Dendritic cell treated with granulocyte-macrophage colony-stimulating factor and Interleukin-4, amounts not matched to agents 40 ng/mL and 50 ng/mL, for 4 days (primary cell): ENCODE results near the gene RETN.
A peak's percentile ranks its signal among the peaks of the same experiment; 100 is the strongest.

Source experiments
- H3K27ac Mint-ChIP-seq: one replicate; pipeline ENCODE4 v1.8.0; 2022; ENCODE audit warnings: mild to moderate bottlenecking, mixed read lengths
- H3K27me3 Mint-ChIP-seq: one replicate; pipeline ENCODE4 v1.8.0; 2022; ENCODE audit warnings: mild to moderate bottlenecking, mixed read lengths
- H3K36me3 Mint-ChIP-seq: one replicate; pipeline ENCODE4 v1.8.0; 2022; ENCODE audit warnings: low read depth, mixed read lengths
- H3K4me1 Mint-ChIP-seq: one replicate; pipeline ENCODE4 v1.8.0; 2022; ENCODE audit warnings: low read depth, mixed read lengths
- H3K4me3 Mint-ChIP-seq: one replicate; pipeline ENCODE4 v1.8.0; 2022; ENCODE audit warnings: mild to moderate bottlenecking, moderate library complexity, mixed read lengths
- H3K9me3 Mint-ChIP-seq: one replicate; pipeline ENCODE4 v1.8.0; 2022; ENCODE audit warnings: mixed read lengths
- intact Hi-C: fragments of 100-400 bp; cut with micrococcal nuclease; formaldehyde crosslinking; loops from one replicate; pipeline ENCODE4 v1.15.0; 2022

The RETN gene

DNA sequence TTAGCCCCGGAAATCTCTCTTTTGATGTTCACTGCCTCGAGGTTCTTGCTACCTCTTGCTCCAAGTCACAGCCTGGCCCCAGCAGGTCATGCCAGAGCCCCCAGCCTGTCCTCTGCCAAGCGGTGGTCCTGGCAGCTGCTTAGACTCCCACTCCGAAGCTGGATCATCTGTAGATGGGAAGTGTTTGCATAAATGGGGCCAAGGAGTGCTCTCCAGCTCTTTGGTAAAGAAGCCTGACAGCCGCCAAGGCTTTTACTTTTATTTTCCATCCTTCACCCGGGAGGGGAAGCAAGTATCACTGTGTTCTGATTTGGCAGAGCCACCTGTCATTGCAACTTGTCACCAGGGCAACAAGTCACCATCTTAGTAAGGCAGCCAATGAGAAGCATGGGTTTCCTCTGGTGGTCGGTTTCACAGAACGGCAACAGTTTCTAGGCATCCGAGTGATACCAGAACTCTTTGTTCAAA lies 10.6 kb upstream of the RETN start:
- intact Hi-C loops, result no loop called here
- H3K27ac Mint-ChIP-seq, result no peak overlapping the region
- peaks cover 2% of the 10 kb centered on the region for H3K27me3 Mint-ChIP-seq
- H3K9me3 Mint-ChIP-seq, result no peaks in the 10 kb centered on the region
- H3K4me1 Mint-ChIP-seq, result peaks cover 45% of the 10 kb centered on the region
- H3K36me3 Mint-ChIP-seq, result no peaks in the 10 kb centered on the region
- no peak overlapping the region for H3K4me3 Mint-ChIP-seq

DNA sequence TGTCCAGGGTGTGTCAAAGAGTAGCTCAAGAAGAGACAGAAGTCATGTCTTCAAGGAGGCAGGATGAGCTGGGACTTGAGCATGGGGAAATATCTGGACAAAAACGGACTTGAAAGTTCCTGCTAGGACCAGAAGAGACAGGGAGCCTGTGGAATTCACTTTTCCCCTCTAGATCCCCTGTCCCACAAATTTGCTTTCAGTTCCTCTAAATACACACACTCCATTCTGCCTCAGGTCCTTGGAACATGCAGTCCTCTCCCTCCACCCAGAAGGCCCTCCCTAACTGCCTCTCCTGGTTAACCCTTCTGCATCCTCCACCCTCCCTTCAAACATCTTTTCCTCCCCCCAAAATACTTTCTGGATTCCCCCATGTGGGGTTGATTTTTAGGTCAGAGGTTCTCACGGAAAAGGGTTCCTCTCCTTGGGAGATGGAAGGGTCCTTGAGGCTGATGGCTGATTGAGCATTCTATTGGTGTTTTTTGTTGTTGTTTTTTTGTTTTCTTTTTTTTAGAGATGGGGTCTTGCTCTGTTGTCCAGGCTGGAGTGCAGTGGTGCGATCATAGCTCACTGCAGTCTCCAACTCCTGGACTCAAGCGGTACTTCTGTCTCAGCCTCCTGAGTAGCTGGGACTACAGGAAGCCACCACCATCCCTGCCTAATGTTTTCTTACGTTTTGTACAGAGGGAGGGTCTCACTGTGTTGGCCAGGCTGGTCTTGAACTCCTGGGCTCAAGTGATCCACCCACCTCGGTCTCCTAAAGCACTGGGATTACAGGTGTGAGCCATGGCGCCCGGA lies 6.9 kb upstream of the RETN start:
- intact Hi-C loops, result no loop called here
- Mint-ChIP-seq H3K4me1 (peaks cover 24% of the 10 kb centered on the region), H3K27me3 (no peaks in the 10 kb centered on the region), H3K36me3 (no peaks in the 10 kb centered on the region), H3K4me3 (no peak overlapping the region), H3K27ac (no peak overlapping the region), H3K9me3 (no peaks in the 10 kb centered on the region)

DNA sequence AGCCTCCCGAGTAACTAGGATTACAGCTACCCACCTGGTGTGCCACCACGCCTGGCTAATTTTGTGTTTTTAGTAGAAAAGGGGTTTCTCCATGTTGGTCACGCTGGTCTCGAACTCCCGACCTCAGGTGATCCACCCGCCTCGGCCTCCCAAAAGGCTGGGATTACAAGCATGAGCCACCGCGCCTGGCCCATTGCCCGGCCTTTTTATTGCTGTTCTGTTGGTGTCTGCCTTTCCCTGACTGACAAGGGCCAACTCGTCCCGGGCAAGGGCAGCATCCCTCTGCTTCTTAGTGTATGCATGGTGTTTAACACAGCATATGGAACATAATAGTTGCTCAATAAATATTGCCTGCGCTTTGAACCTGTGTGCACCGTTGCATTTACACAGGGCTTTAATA lies 6.2 kb upstream of the RETN start:
- Mint-ChIP-seq H3K9me3 (no peaks in the 10 kb centered on the region), H3K27ac (no peak overlapping the region), H3K4me1 (peaks cover 17% of the 10 kb centered on the region), H3K27me3 (no peaks in the 10 kb centered on the region), H3K4me3 (no peak overlapping the region), H3K36me3 (no peaks in the 10 kb centered on the region)
- intact Hi-C loops, result no loop called here

GRCh38 chr19:7663706-7664105 lies 5.1 kb upstream of the RETN start:
- intact Hi-C loops, result no loop called here
- Mint-ChIP-seq H3K4me3 (no peak overlapping the region), H3K9me3 (no peaks in the 10 kb centered on the region), H3K4me1 (peaks cover 13% of the 10 kb centered on the region), H3K27ac (no peak overlapping the region), H3K36me3 (no peaks in the 10 kb centered on the region), H3K27me3 (peaks cover 1% of the 10 kb centered on the region)

- Mint-ChIP-seq H3K4me1 (peaks cover 27% of the 10 kb centered on the region), H3K9me3 (no peaks in the 10 kb centered on the region), H3K27me3 (peaks cover 8% of the 10 kb centered on the region), H3K36me3 (no peaks in the 10 kb centered on the region), H3K27ac (no peak overlapping the region), H3K4me3 (no peak overlapping the region)
- intact Hi-C loops, result no loop called here
Measured at GRCh38 chr19:7665076-7665475, 3.8 kb upstream of the RETN start.

DNA sequence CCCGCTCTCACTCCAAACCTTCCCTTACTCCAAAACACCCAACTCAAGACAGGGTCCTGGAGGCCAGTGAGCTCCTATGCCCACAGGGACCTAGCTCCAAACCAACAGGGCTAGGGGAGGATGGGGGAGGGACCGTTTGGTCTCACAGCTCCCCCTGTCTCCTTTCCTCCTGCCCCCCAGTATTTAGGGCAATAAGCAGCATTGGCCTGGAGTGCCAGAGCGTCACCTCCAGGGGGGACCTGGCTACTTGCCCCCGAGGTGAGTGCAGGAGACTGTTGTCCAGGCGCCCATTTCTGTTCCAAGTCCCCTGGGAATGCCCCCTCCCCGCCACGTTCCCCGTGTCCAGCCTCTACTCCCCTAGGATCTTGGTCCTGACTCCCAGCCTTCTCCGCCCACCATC lies 792 bp downstream of the RETN start:
- H3K36me3 Mint-ChIP-seq, result peaks cover 6% of the 10 kb centered on the region
- peak overlapping the region; percentile 55 for H3K27ac Mint-ChIP-seq
- intact Hi-C loops, result no loop called here
- H3K4me3 Mint-ChIP-seq, result peak overlapping the region; percentile 21
- peaks cover 10% of the 10 kb centered on the region for H3K9me3 Mint-ChIP-seq
- peaks cover 8% of the 10 kb centered on the region for H3K27me3 Mint-ChIP-seq
- peaks cover 41% of the 10 kb centered on the region for H3K4me1 Mint-ChIP-seq

GRCh38 chr19:7670150-7670783 lies 1.4 kb downstream of the RETN start:
- H3K27me3 Mint-ChIP-seq, result peaks cover 8% of the 10 kb centered on the region
- H3K4me1 Mint-ChIP-seq, result peaks cover 43% of the 10 kb centered on the region
- peaks cover 10% of the 10 kb centered on the region for H3K9me3 Mint-ChIP-seq
- H3K27ac Mint-ChIP-seq, result peak overlapping the region; percentile 44
- peaks cover 6% of the 10 kb centered on the region for H3K36me3 Mint-ChIP-seq
- peak overlapping the region; percentile 82 for H3K4me3 Mint-ChIP-seq
- intact Hi-C loops, result no loop called here

GRCh38 chr19:7670790-7671189 lies 1.9 kb downstream of the RETN start:
- H3K27ac Mint-ChIP-seq, result peak overlapping the region; percentile 44
- peaks cover 47% of the 10 kb centered on the region for H3K4me1 Mint-ChIP-seq
- intact Hi-C loops, result no loop called here
- H3K27me3 Mint-ChIP-seq, result peaks cover 8% of the 10 kb centered on the region
- H3K36me3 Mint-ChIP-seq, result peaks cover 6% of the 10 kb centered on the region
- H3K9me3 Mint-ChIP-seq, result peaks cover 10% of the 10 kb centered on the region
- H3K4me3 Mint-ChIP-seq, result peak overlapping the region; percentile 82

- no peak overlapping the region for H3K27ac Mint-ChIP-seq
- H3K4me3 Mint-ChIP-seq, result no peak overlapping the region
- intact Hi-C loops, result no loop called here
- H3K27me3 Mint-ChIP-seq, result peaks cover 8% of the 10 kb centered on the region
- H3K4me1 Mint-ChIP-seq, result peaks cover 64% of the 10 kb centered on the region
- peaks cover 6% of the 10 kb centered on the region for H3K36me3 Mint-ChIP-seq
- H3K9me3 Mint-ChIP-seq, result peaks cover 10% of the 10 kb centered on the region
Measured at GRCh38 chr19:7672522-7672921, 3.7 kb downstream of the RETN start.

DNA sequence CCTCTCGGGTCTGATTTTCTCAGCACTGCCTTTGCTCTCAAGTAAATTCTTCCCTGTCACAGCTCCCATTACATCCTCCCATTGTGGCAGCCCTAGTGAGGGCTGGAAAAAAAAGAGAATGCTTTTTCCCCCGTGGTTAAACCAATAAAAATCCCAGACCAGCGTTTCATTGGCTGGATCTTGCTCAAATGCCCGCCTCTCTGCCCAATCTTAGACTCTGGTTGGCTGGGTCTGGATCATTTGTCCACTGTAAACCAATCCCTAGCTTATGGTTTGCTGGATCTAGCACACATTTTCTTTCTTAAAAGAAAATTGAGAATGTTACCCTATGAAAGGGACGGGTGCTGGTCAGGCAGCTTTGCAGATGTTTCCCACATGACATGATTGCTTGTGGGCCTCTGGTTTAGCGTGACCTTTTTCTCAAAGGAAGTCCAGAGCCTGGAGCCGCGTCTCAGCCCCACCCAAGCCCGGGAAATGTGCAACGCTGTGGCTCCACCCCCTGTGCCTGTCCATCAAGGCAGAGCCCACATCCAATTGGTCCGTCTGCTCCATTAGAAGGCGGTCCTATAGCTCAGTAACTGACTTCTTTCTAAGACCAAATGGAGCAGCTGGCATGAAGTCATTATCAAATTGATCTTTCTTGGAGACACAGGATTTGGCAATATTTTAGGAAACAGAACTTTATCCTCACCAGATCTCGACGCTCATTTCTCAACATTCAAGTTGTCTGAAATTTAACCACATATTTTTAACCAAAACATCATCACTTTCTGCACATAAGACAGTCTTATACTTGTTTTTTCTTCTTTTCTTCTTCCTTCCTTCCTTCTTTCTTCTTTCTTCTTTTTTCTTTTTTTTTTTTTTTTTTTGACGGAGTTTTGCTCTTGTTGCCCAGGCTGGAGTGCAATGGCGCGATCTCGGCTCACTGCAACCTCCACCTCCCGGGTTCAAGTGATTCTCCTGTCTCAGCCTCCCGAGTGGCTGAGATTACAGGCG lies 5.5 kb downstream of the RETN start:
- Mint-ChIP-seq H3K27ac (peak overlapping the region; percentile 79), H3K27me3 (peaks cover 3% of the 10 kb centered on the region)
- intact Hi-C loops, result no loop called here

GRCh38 chr19:7676376-7676775 lies 7.5 kb downstream of the RETN start:
- peaks cover 10% of the 10 kb centered on the region for H3K9me3 Mint-ChIP-seq
- intact Hi-C loops, result no loop called here
- peak overlapping the region; percentile 69 for H3K27ac Mint-ChIP-seq
- peak overlapping the region; percentile 57 for H3K4me3 Mint-ChIP-seq
- H3K36me3 Mint-ChIP-seq, result peaks cover 12% of the 10 kb centered on the region
- no peaks in the 10 kb centered on the region for H3K27me3 Mint-ChIP-seq
- H3K4me1 Mint-ChIP-seq, result peaks cover 68% of the 10 kb centered on the region

More for the DNA sequence above, 5.5 kb downstream of the RETN start:
- Mint-ChIP-seq H3K4me3 (no peak overlapping the region), H3K9me3 (peaks cover 10% of the 10 kb centered on the region), H3K36me3 (peaks cover 6% of the 10 kb centered on the region), H3K4me1 (peaks cover 70% of the 10 kb centered on the region)

- peaks cover 73% of the 10 kb centered on the region for H3K4me1 Mint-ChIP-seq
- H3K9me3 Mint-ChIP-seq, result peaks cover 10% of the 10 kb centered on the region
- peak within 1 kb of the TSS; percentile 69 for H3K27ac Mint-ChIP-seq
- H3K4me3 Mint-ChIP-seq, result peak within 1 kb of the TSS; percentile 57
- peaks cover 16% of the 10 kb centered on the region for H3K36me3 Mint-ChIP-seq
- no peaks in the 10 kb centered on the region for H3K27me3 Mint-ChIP-seq
- intact Hi-C loops, result no loop called here
Measured at GRCh38 chr19:7676854-7677253, 8.0 kb downstream of the RETN start, which contains the start of gene MCEMP1. TSS of gene MCEMP1 (plus strand) at chr19:7677090. CDS start at chr19:7677121, 31 bp downstream.

- Mint-ChIP-seq H3K4me3 (no peak overlapping the region), H3K36me3 (peaks cover 26% of the 10 kb centered on the region), H3K9me3 (peaks cover 10% of the 10 kb centered on the region), H3K4me1 (peaks cover 82% of the 10 kb centered on the region), H3K27me3 (no peaks in the 10 kb centered on the region), H3K27ac (peak overlapping the region; percentile 69)
- intact Hi-C loops, result no loop called here
Measured at GRCh38 chr19:7677669-7678311, 8.9 kb downstream of the RETN start.
